H1 (cell line): ENCODE results near the gene ESRRB. TPM values are rescaled to one million over a fixed set of nuclear protein-coding genes. Genes with fewer than 3 reads are reported as not detected.

Experiments used
- CTCF ChIA-PET: fragments of 300-600 bp; sonication (Branson Sonifier 250); formaldehyde crosslinking; loops from one replicate; lab custom pipeline; 2021; ENCODE audit not compliant: partially characterized antibody; lab: Charles Lee
- POLR2A ChIA-PET: fragments of 300-600 bp; sonication (Branson Sonifier 250); formaldehyde crosslinking; loops from one replicate; lab custom pipeline; 2021; ENCODE audit warnings: inconsistent platforms; ENCODE audit not compliant: partially characterized antibody; lab: Charles Lee
- DNase-seq, 2 experiments: peaks; one replicate each; pipeline versions ENCODE4 v3.0.0 to v3.0.0-alpha.2; 2010 to 2022; ENCODE audit warnings: low spot score in 2 of 2, low read depth in 1 of 2, mixed read lengths in 1 of 2
- FAIRE-seq: peaks from 2 replicates; lab custom pipeline; 2011; peaks lifted over from hg19 to GRCh38; lab: Jason Lieb, UNC
- H2AFZ ChIP-seq: 2 replicates; pipeline ENCODE4 v1.8.1; 2012; ENCODE audit warnings: low read length, inconsistent platforms
- H2AK5ac ChIP-seq: 2 replicates; pipeline ENCODE4 v1.6.1; 2013; ENCODE audit warnings: low read depth, low read length
- H2BK120ac ChIP-seq: replicated peaks from 2 replicates; pipeline ENCODE3; 2013; ENCODE audit warnings: low read depth, low read length, inconsistent platforms
- H2BK12ac ChIP-seq: 2 replicates; pipeline ENCODE4 v1.6.1; 2013; ENCODE audit warnings: low read depth, low read length
- H2BK15ac ChIP-seq: 2 replicates; pipeline ENCODE4 v1.6.1; 2013; ENCODE audit warnings: low read length
- H2BK20ac ChIP-seq: 2 replicates; pipeline ENCODE4 v1.6.1; 2013; ENCODE audit warnings: low read length
- H2BK5ac ChIP-seq: 2 replicates; pipeline ENCODE4 v1.6.1; 2013; ENCODE audit warnings: low read depth, low read length
- H3K14ac ChIP-seq: 2 replicates; pipeline ENCODE4 v1.6.1; 2013; ENCODE audit warnings: inconsistent platforms; ENCODE audit not compliant: insufficient read length
- H3K18ac ChIP-seq: 2 replicates; pipeline ENCODE4 v1.6.1; 2013; ENCODE audit warnings: low read length; ENCODE audit errors: extremely low read depth
- H3K23ac ChIP-seq: 2 replicates; pipeline ENCODE4 v1.6.1; 2013; ENCODE audit warnings: inconsistent platforms; ENCODE audit not compliant: insufficient read length
- H3K23me2 ChIP-seq: 2 replicates; pipeline ENCODE4 v1.6.1; 2013; ENCODE audit warnings: low read depth, low read length
- H3K27ac ChIP-seq: 2 replicates; pipeline ENCODE4 v1.6.1; 2011; ENCODE audit warnings: low read depth, low read length, inconsistent platforms
- H3K27me3 ChIP-seq, 4 experiments: replicated peaks in 1 of 4; 1 replicate in 1 of 4; 2 replicates in 3 of 4; pipeline versions ENCODE4 v1.6.1 to v1.8.1; 2011 to 2013; ENCODE audit warnings: low read length in 3 of 4, mild to moderate bottlenecking in 3 of 4, inconsistent platforms in 2 of 4, mixed read lengths in 2 of 4, moderate library complexity in 1 of 4; ENCODE audit not compliant: control insufficient read depth in 3 of 4, insufficient read depth in 3 of 4; ENCODE audit errors: extremely low read depth in 1 of 4
- H3K36me3 ChIP-seq, 4 experiments: 2 replicates each; pipeline versions ENCODE4 v1.6.1 to v1.8.1; 2011 to 2013; ENCODE audit warnings: mild to moderate bottlenecking in 4 of 4, low read length in 3 of 4, moderate library complexity in 2 of 4, control low read depth in 1 of 4, inconsistent platforms in 1 of 4; ENCODE audit not compliant: insufficient read depth in 4 of 4, control insufficient read depth in 2 of 4
- H3K4ac ChIP-seq: replicated peaks from 2 replicates; pipeline ENCODE3; 2013; ENCODE audit warnings: low read length, low read depth, mixed read lengths, inconsistent platforms; ENCODE audit not compliant: insufficient read length
- H3K4me1 ChIP-seq, 4 experiments: replicated peaks in 1 of 4; 1 replicate in 1 of 4; 2 replicates in 3 of 4; pipeline versions ENCODE4 v1.6.1 to v1.8.1; 2011 to 2013; ENCODE audit warnings: low read length in 3 of 4, inconsistent platforms in 2 of 4, mixed read lengths in 1 of 4; ENCODE audit not compliant: insufficient read depth in 4 of 4, control insufficient read depth in 3 of 4
- H3K4me2 ChIP-seq, 2 experiments: 2 replicates each; pipeline versions ENCODE4 v1.6.1 to v1.8.1; 2011 to 2013; ENCODE audit warnings: low read depth in 2 of 2, low read length in 2 of 2, control low read depth in 1 of 2, inconsistent platforms in 1 of 2, mild to moderate bottlenecking in 1 of 2; ENCODE audit not compliant: insufficient read depth in 1 of 2
- H3K4me3 ChIP-seq, 4 experiments: fragments of 200-600, 300-600 bp in 1 of 4; sonication (generic), shearing (Covaris generic), sonication (Bioruptor Twin) in 1 of 4; 2 replicates each; pipeline versions ENCODE4 v1.5.1 to v1.8.1; 2011 to 2016; ENCODE audit warnings: low read length in 4 of 4, low read depth in 3 of 4, control low read depth in 2 of 4, inconsistent platforms in 2 of 4, mild to moderate bottlenecking in 2 of 4, mixed read lengths in 1 of 4, moderate library complexity in 1 of 4; ENCODE audit not compliant: insufficient read depth in 2 of 4; ENCODE audit errors: extremely low read depth in 1 of 4
- H3K56ac ChIP-seq: replicated peaks from 2 replicates; pipeline ENCODE3; 2013; ENCODE audit warnings: low read depth, mild to moderate bottlenecking, mixed read lengths, low read length, inconsistent platforms; ENCODE audit not compliant: insufficient read length
- H3K79me1 ChIP-seq: 2 replicates; pipeline ENCODE4 v1.6.1; 2013; ENCODE audit warnings: low read depth, low read length, control low read depth
- H3K79me2 ChIP-seq, 2 experiments: 2 replicates each; pipeline versions ENCODE4 v1.6.1 to v1.8.1; 2012 to 2013; ENCODE audit warnings: low read length in 2 of 2, mild to moderate bottlenecking in 2 of 2, inconsistent platforms in 1 of 2; ENCODE audit not compliant: insufficient read depth in 2 of 2, control insufficient read depth in 1 of 2
- H3K9ac ChIP-seq, 4 experiments: replicated peaks in 1 of 4; 1 replicate in 1 of 4; 2 replicates in 3 of 4; pipeline versions ENCODE4 v1.6.1 to v1.8.1; 2011 to 2013; ENCODE audit warnings: low read depth in 3 of 4, low read length in 3 of 4, control low read depth in 2 of 4, mild to moderate bottlenecking in 2 of 4, moderate library complexity in 2 of 4, inconsistent platforms in 1 of 4; ENCODE audit errors: extremely low read depth in 1 of 4
- H3K9me3 ChIP-seq, 2 experiments: 2 replicates each; pipeline versions ENCODE4 v1.6.1 to v1.8.1; 2012 to 2013; ENCODE audit warnings: mild to moderate bottlenecking in 2 of 2, moderate library complexity in 2 of 2, control low read depth in 1 of 2, inconsistent platforms in 1 of 2, low read depth in 1 of 2, low read length in 1 of 2, mixed read lengths in 1 of 2; ENCODE audit not compliant: insufficient read depth in 2 of 2
- H4K20me1 ChIP-seq, 2 experiments: replicated peaks in 1 of 2; 2 replicates each; pipeline versions ENCODE3 to v1.8.1; 2011 to 2013; ENCODE audit warnings: inconsistent platforms in 2 of 2, low read length in 2 of 2, mild to moderate bottlenecking in 1 of 2; ENCODE audit not compliant: insufficient read depth in 2 of 2, control insufficient read depth in 1 of 2
- H4K5ac ChIP-seq: 2 replicates; pipeline ENCODE4 v1.6.1; 2013; ENCODE audit warnings: low read length, low read depth, mixed read lengths, inconsistent platforms; ENCODE audit not compliant: insufficient read length
- H4K8ac ChIP-seq: 2 replicates; pipeline ENCODE4 v1.8.0; 2013; ENCODE audit warnings: mild to moderate bottlenecking, moderate library complexity, low read length, inconsistent platforms; ENCODE audit not compliant: insufficient read depth; ENCODE audit errors: extremely low read depth
- H4K91ac ChIP-seq: replicated peaks from 2 replicates; pipeline ENCODE3; 2013; ENCODE audit warnings: low read length, mixed read lengths, inconsistent platforms; ENCODE audit not compliant: insufficient read length
- EGR1 ChIP-seq: IDR thresholded peaks from 2 replicates; pipeline ENCODE4 v1.6.1; 2011; ENCODE audit warnings: low read depth, low read length, borderline replicate concordance
- EZH2 ChIP-seq: fragments of 200-600 bp; sonication (generic); IDR thresholded peaks from 2 replicates; pipeline ENCODE4 v1.7.1; 2012; ENCODE audit warnings: low read depth, mild to moderate bottlenecking, moderate library complexity, low read length, inconsistent platforms; ENCODE audit not compliant: severe bottlenecking
- HDAC2 ChIP-seq, 2 experiments: fragments of 300-600 bp in 1 of 2; sonication (generic) in 1 of 2; IDR thresholded peaks; 2 replicates each; pipeline ENCODE4 v1.6.1; 2011 to 2012; ENCODE audit warnings: low read depth in 2 of 2, low read length in 2 of 2, mild to moderate bottlenecking in 2 of 2, moderate library complexity in 2 of 2, borderline replicate concordance in 1 of 2, inconsistent platforms in 1 of 2
- KDM4A ChIP-seq: IDR thresholded peaks from one replicate; pipeline ENCODE4 v1.7.1; 2012; ENCODE audit warnings: low read depth, mild to moderate bottlenecking, moderate library complexity, low read length, inconsistent platforms; ENCODE audit not compliant: severe bottlenecking
- MAX ChIP-seq: IDR thresholded peaks from 2 replicates; pipeline ENCODE4 v1.6.1; 2012; ENCODE audit warnings: inconsistent platforms
- RBBP5 ChIP-seq: IDR thresholded peaks from 2 replicates; pipeline ENCODE4 v1.7.1; 2012; ENCODE audit warnings: low read depth, mild to moderate bottlenecking, inconsistent platforms, low read length, moderate library complexity, borderline replicate concordance
- RNF2 ChIP-seq: fragments of 200-900, 300-1000 bp; sonication (generic); IDR thresholded peaks from 2 replicates; pipeline ENCODE4 v1.7.1; 2016; ENCODE audit warnings: borderline replicate concordance, low read depth, mild to moderate bottlenecking, antibody characterized with exemption, low read length; ENCODE audit not compliant: poor library complexity, severe bottlenecking; ENCODE audit errors: missing control alignments
- SUZ12 ChIP-seq: fragments of 200-600 bp; sonication (generic); IDR thresholded peaks from 2 replicates; pipeline ENCODE4 v1.6.1; 2012; ENCODE audit warnings: mild to moderate bottlenecking, inconsistent platforms, low read length, moderate library complexity, mixed read lengths
- WGBS, 2 experiments: shearing (Covaris generic) in 1 of 2; methylation state at CpG; one replicate each; pipeline versions ENCODE4 v1.1.6 to v1.1.7; 2013 to 2015; ENCODE audit warnings: low lambda C conversion rate in 2 of 2, mixed read lengths in 2 of 2, inconsistent platforms in 1 of 2, low coverage in 1 of 2, missing lambda C conversion rate in 1 of 2; ENCODE audit not compliant: insufficient replicate concordance in 2 of 2, insufficient coverage in 1 of 2, insufficient read length in 1 of 2; ENCODE audit errors: extremely low coverage in 1 of 2, missing lambda C conversion rate in 1 of 2; 5-methylcytosine and 5-hydroxymethylcytosine counted together
- polyA plus RNA-seq, 7 experiments: library from polyadenylated mRNA; depleted of rRNA in 3 of 7; stranded (reverse) in 5 of 7; unstranded in 2 of 7; fragments of >200 nt in 5 of 7; fragments of 200-250 nt in 2 of 7; gene quantifications; 1 replicate in 5 of 7; 2 replicates in 1 of 7; 4 replicates in 1 of 7; pipeline versions ENCODE4 v1.2.1 to v1.2.3, GENCODE V29; 2011 to 2013; ENCODE audit warnings: missing spikeins in 2 of 7, mixed read lengths in 2 of 7
- total RNA-seq: library from RNA; stranded (reverse); fragmentation: NEBNext Ultra II Directional; extraction: Animal tissue kit (Norgen Biotek cat#: 25700); gene quantifications from 2 replicates; pipeline ENCODE4 v1.2.1, GENCODE V29; 2021

Gene ESRRB
- total and polyA plus RNA-seq, 2 of the 8 experiments (the other 6 are each of a cell fraction or from before 2014, with no cell fraction given) = 0.29 to 0.45 TPM

DNA sequence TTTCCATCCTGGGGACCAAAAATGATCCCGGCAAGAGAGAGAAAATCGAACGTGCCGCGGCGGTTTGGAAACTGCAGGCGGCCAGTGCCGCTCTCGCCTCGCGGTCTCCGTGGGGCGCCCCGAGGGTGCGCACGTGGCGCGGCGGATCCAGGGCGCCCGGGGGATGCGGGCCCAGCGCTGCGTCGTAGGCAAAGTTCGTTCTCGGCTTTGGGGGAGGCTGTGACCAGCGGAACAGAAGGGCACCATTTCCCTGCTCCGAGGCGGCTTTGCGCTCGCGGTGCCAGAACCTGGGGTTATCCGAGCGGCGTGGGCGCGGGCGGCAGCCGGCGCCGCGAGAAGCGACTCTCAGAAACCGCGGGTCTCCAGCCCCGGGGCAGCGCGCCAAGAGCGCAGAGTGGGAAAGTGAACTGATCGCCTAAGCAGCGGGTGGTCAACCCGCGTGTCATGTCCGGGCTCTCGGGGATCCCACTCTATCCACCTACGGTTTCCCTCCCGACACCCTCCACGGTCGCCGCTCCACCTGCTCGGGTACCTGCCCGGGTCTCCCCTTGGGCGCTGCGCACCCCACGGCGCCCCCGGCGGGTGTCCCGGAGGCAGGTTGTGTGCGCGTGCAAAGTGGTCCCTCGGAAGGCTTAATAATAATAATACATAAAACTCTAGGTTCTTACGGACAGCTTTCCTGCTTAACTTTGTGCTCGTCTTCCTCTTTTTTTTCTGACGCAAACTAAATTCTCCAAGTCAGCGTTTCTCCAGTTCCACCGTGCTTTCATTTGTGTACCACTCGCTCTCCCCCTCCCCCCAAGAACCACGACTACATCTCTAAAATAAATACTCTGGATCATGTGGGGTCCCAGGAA, 1.2 kb downstream of the ESRRB start:
- FAIRE-seq = no peak
- ChIA-PET POLR2A (no interaction called here), CTCF (no interaction called here)
- no peak overlapping the region for H3K4ac ChIP-seq
- H3K4me3 ChIP-seq = peak overlapping the region; percentile 61 to 83 (median 72)
- no peak overlapping the region for H3K27ac ChIP-seq
- no peak overlapping the region for H3K18ac ChIP-seq
- peaks cover 0 to 6% (median 0%) of the 10 kb centered on the region in 4 experiments; a peak in 1 of 8 replicates for H3K36me3 ChIP-seq
- no peak overlapping the region for H3K56ac ChIP-seq
- H3K79me1 ChIP-seq = no peaks in the 10 kb centered on the region
- H4K5ac ChIP-seq = no peak overlapping the region
- H2BK15ac ChIP-seq = 0 out of 2 replicates have a peak overlapping the region, but pooled peaks have one; percentile 46
- peaks cover 0 to 2% of the 10 kb centered on the region in 2 experiments for H4K20me1 ChIP-seq
- no peak overlapping the region for H2BK12ac ChIP-seq
- DNase-seq = no peak
- H4K91ac ChIP-seq = no peak overlapping the region
- H3K79me2 ChIP-seq = no peaks in the 10 kb centered on the region
- H2AK5ac ChIP-seq = no peak overlapping the region
- no peak overlapping the region for H3K9ac ChIP-seq
- H3K9me3 ChIP-seq = no peaks in the 10 kb centered on the region
- H3K27me3 ChIP-seq = peaks cover 28 to 59% (median 50%) of the 10 kb centered on the region in 4 experiments
- WGBS, 2 experiments = 3% methylated on average over 80 of the region's 80 CpGs; no CpG with 5 or more reads in 1 of the 2 experiments
- H3K4me2 ChIP-seq = peak overlapping the region; percentile 94 to 97
- peaks cover 0 to 5% (median 3%) of the 10 kb centered on the region in 4 experiments; a peak in 3 of 7 replicates for H3K4me1 ChIP-seq
- H3K14ac ChIP-seq = no peak overlapping the region
- no peak overlapping the region for H2BK120ac ChIP-seq
- H2AFZ ChIP-seq = peak overlapping the region; percentile 17; the same call in 1 of the 2 replicates
- H3K23ac ChIP-seq = no peak overlapping the region
- no peak overlapping the region; the same call in 1 of the 2 replicates for H4K8ac ChIP-seq
- no peak overlapping the region for H2BK5ac ChIP-seq
- peaks cover 11% of the 10 kb centered on the region; the same call in 1 of the 2 replicates for H3K23me2 ChIP-seq
- no peak overlapping the region for H2BK20ac ChIP-seq
- peak; percentile 98 for TF ChIP-seq EZH2
- 0 out of 4 replicates have a peak, but pooled peaks of 1 of the 2 experiments have one; percentile 52 for TF ChIP-seq HDAC2 (IDR thresholded peaks at IDR 0.05; ENCODE audit: borderline replicate concordance in 1 of 2, low read depth in 2 of 2, low read length in 2 of 2)
- TF ChIP-seq RBBP5 = peak; percentile 18; the same call in 1 of the 2 replicates
- TF ChIP-seq MAX = peak; percentile 49; the same call in 1 of the 2 replicates
- peak; percentile 98 for TF ChIP-seq SUZ12
- TF ChIP-seq KDM4A = peak; percentile 79
- no peak for TF ChIP-seq EGR1
- peak; percentile 73 for TF ChIP-seq RNF2
